Measurements from ENCODE around the gene OR13C9.
"Not testable (repeated sequence)": the region's sequence is repeated elsewhere in the genome, so short reads cannot be mapped to it uniquely, and the experiment has no call there.

GRCh38 chr9:104605527-104605926 lies 12.5 kb downstream of the OR13C9 start, which contains the start of gene OR13C2:
- TF ChIP-seq CTCF (conservative IDR thresholded peaks at IDR 0.05; ENCODE audit: low read length); EZH2phosphoT487 (IDR thresholded peaks at IDR 0.05; ENCODE audit: borderline replicate concordance): not testable (repeated sequence)

Data from Loucy (cell line).